ENCODE measurements around the gene RTF2. TPM values are rescaled to one million over a fixed set of nuclear protein-coding genes. Genes with fewer than 3 reads are reported as not detected.

Gene RTF2
- total RNA-seq, 1 donor from 2014 or later, result 61.9 TPM

- H3K4me3 Mint-ChIP-seq, result no peak overlapping the region
- peaks cover 13% of the 10 kb centered on the region for H3K9me3 Mint-ChIP-seq
- H3K36me3 Mint-ChIP-seq, result peaks cover 18% of the 10 kb centered on the region
- H3K27me3 Mint-ChIP-seq (ENCODE audit: low read depth), result no peaks in the 10 kb centered on the region
- peaks cover 12% of the 10 kb centered on the region for H3K4me1 Mint-ChIP-seq
- no peak for TF ChIP-seq CTCF (IDR thresholded peaks at IDR 0.05; ENCODE audit: unreplicated experiment)
- no peak for DNase-seq (ENCODE audit: low spot score in 2 of 2, unreplicated experiment in 2 of 2)
- H3K27ac Mint-ChIP-seq, result no peak overlapping the region
Measured at GRCh38 chr20:56501116-56501515, 32.7 kb downstream of the RTF2 start.

DNA sequence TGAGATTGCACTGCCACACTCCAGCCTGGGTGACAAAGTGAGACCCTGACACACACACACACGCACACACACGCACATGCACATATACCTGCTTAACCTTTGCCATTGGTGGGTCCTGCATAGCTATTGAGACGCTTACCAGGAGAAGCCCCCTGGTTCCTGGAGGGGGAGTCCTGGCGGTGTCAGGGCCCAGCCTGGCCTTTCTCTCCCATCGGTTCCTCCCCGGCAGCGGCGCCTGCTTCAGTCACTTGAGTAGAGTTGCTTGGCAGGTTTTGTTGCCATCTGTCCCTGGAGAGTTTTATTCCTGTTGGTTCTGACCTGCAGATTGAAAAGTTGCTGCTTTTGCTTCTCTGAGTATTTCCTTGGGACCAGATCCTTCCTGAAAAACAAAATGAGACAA, 35.5 kb downstream of the RTF2 start:
- H3K4me1 Mint-ChIP-seq, result peaks cover 13% of the 10 kb centered on the region
- no peak overlapping the region for H3K4me3 Mint-ChIP-seq
- no peak for DNase-seq (ENCODE audit: low spot score in 2 of 2, unreplicated experiment in 2 of 2)
- H3K27ac Mint-ChIP-seq, result peak overlapping the region; percentile 83
- no peaks in the 10 kb centered on the region for H3K27me3 Mint-ChIP-seq (ENCODE audit: low read depth)
- no peak for TF ChIP-seq CTCF (IDR thresholded peaks at IDR 0.05; ENCODE audit: unreplicated experiment)
- H3K36me3 Mint-ChIP-seq, result peaks cover 1% of the 10 kb centered on the region
- H3K9me3 Mint-ChIP-seq, result no peaks in the 10 kb centered on the region

DNA sequence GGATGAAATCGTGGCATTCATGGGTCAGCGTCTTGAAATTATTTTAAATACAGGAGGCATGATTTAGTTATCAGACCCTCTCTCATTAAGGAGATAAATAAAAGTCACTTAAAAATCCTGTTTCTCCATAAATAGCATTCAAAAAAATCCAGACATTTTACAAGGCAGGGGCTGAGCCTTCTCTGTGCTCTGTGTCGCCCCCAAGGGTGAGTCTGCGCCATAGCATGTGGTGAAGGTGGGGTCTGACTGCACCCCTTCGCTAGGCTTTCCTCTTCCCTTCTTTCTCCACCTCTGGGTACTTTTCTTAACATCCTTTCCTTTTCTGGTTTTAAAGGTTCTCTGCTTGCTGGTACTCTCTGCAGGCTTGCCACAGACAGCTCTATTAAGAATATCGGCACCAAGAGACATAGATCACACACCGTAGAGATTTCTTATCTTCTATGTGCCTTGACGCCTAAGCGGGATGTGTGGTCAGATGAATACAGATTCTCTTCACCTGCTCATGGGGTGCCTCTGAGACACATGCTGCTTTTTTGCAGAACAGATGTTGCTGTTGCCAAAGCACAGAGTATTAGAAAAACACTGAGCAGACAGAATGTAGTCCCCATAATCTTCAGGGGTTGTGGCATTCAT, 36.1 kb downstream of the RTF2 start:
- Mint-ChIP-seq H3K27me3 (ENCODE audit: low read depth) (no peaks in the 10 kb centered on the region), H3K27ac (peak overlapping the region; percentile 83), H3K4me3 (no peak overlapping the region), H3K36me3 (peaks cover 1% of the 10 kb centered on the region), H3K9me3 (no peaks in the 10 kb centered on the region), H3K4me1 (peaks cover 13% of the 10 kb centered on the region)
- no peak for DNase-seq (ENCODE audit: low spot score in 2 of 2, unreplicated experiment in 2 of 2)
- TF ChIP-seq CTCF (IDR thresholded peaks at IDR 0.05; ENCODE audit: unreplicated experiment), result peak; percentile 65

GRCh38 chr20:56506103-56506502, 37.7 kb downstream of the RTF2 start:
- Mint-ChIP-seq H3K36me3 (no peaks in the 10 kb centered on the region), H3K4me1 (peaks cover 13% of the 10 kb centered on the region), H3K27me3 (ENCODE audit: low read depth) (no peaks in the 10 kb centered on the region), H3K27ac (no peak overlapping the region), H3K4me3 (no peak overlapping the region), H3K9me3 (no peaks in the 10 kb centered on the region)
- DNase-seq (ENCODE audit: low spot score in 2 of 2, unreplicated experiment in 2 of 2), result no peak
- no peak for TF ChIP-seq CTCF (IDR thresholded peaks at IDR 0.05; ENCODE audit: unreplicated experiment)

DNA sequence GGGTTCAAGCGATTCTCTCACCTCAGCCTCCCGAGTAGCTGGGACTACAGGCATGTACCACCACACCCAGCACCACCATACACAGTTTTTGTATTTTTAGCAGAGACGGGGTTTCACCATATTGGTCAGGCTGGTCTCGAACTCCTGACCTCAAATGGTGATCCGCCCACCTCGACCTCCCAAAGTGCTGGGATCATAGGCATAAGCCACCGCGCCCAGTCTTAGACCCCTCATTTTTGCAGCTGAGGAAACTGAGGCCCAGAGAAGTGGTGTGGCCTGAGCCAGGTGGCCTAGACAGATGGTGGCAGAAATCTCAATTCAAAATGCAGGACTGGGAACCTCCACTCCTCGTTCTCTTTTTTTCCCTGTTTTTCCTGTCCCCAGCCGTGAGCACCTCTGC, 43.5 kb downstream of the RTF2 start:
- peaks cover 4% of the 10 kb centered on the region for H3K4me1 Mint-ChIP-seq
- no peak for DNase-seq (ENCODE audit: low spot score in 2 of 2, unreplicated experiment in 2 of 2)

More for the DNA sequence above, 43.5 kb downstream of the RTF2 start:
- Mint-ChIP-seq H3K9me3 (no peaks in the 10 kb centered on the region), H3K4me3 (no peak overlapping the region), H3K36me3 (no peaks in the 10 kb centered on the region), H3K27ac (no peak overlapping the region), H3K27me3 (ENCODE audit: low read depth) (no peaks in the 10 kb centered on the region)
- TF ChIP-seq CTCF (IDR thresholded peaks at IDR 0.05; ENCODE audit: unreplicated experiment), result no peak
